Right lobe of liver (tissue), 6 donors: ENCODE results near the gene CENPX. TPM values are rescaled to one million over a fixed set of nuclear protein-coding genes. Genes with fewer than 3 reads are reported as not detected.
A peak's percentile ranks its signal among the peaks of the same experiment; 100 is the strongest.

Experiments used
- ATAC-seq, 4 donors: fragments of 200-7000 bp; cut with Tn5 transposase; one replicate each; pipeline ENCODE4 v1.9.1; 2020; ENCODE audit warnings: mild to moderate bottlenecking in 4 of 4, moderate library complexity in 4 of 4
- DNase-seq, 3 donors: peaks; one replicate each; pipeline ENCODE4 v3.0.0-alpha.2; 2020
- H3K27ac ChIP-seq, 3 donors: fragments of 200-600 bp; one replicate each; pipeline ENCODE4 v1.8.0; 2022
- H3K27me3 ChIP-seq, 2 donors: fragments of 200-600 bp; one replicate each; pipeline ENCODE4 v1.8.0; 2022
- H3K36me3 ChIP-seq, 4 donors: fragments of 200-600 bp; sonication (generic) in 1 of 4; one replicate each; pipeline versions ENCODE4 v1.5.1 to v1.8.0; 2017 to 2022; ENCODE audit warnings: control low read depth in 1 of 4
- H3K4me1 ChIP-seq, 4 donors: fragments of 200-600 bp; sonication (generic) in 1 of 4; one replicate each; pipeline versions ENCODE4 v1.5.1 to v1.8.0; 2017 to 2022; ENCODE audit warnings: control low read depth in 1 of 4
- H3K4me3 ChIP-seq, 3 donors: fragments of 200-600 bp; one replicate each; pipeline ENCODE4 v1.8.0; 2022
- H3K9me3 ChIP-seq, 4 donors: fragments of 200-600 bp; sonication (generic) in 1 of 4; one replicate each; pipeline versions ENCODE4 v1.5.1 to v1.8.0; 2017 to 2022; ENCODE audit warnings: control low read depth in 1 of 4
- CTCF ChIP-seq, 4 donors: fragments of 200-600 bp in 3 of 4; fragments of 450-650 bp in 1 of 4; IDR thresholded peaks; one replicate each; pipeline versions ENCODE4 v1.5.1 to v1.8.0; 2016 to 2022; ENCODE audit warnings: antibody characterized with exemption in 4 of 4, mild to moderate bottlenecking in 2 of 4
- POLR2A ChIP-seq: fragments of 450-650 bp; IDR thresholded peaks from one replicate; pipeline ENCODE4 v1.6.1; 2017; ENCODE audit warnings: antibody characterized with exemption, mild to moderate bottlenecking
- WGBS: methylation state at CpG from one replicate; pipeline ENCODE4 v1.1.6; 2018; ENCODE audit warnings: low coverage, low lambda C conversion rate; ENCODE audit not compliant: insufficient coverage; ENCODE audit errors: missing lambda C conversion rate; 5-methylcytosine and 5-hydroxymethylcytosine counted together
- intact Hi-C, 2 donors: fragments of 100-400 bp; cut with DNase I; formaldehyde crosslinking; loops; one replicate each; pipeline versions ENCODE4 v1.11.2 to v1.14.1; 2022
- total RNA-seq, 6 experiments: library from RNA; depleted of rRNA in 2 of 6; stranded (reverse); fragments of >200 nt in 2 of 6; fragmentation: NEBNext Ultra II Directional in 3 of 6; extraction: Animal tissue kit (Norgen Biotek cat#: 25700) in 3 of 6; gene quantifications; one replicate each; pipeline versions ENCODE4 v1.1.0 to v1.2.4, GENCODE V29; 2016 to 2023
- donor health status: DM: no; HTN: yes; CAD: no.
- donor health status: DM: no; HTN: no; CAD: no.
- donor health status: DM: no; HTN: no; CAD: no.
- donor health status: DM: no; HTN: yes; CAD: no.
- donor health status: DM: no; HTN: yes; CAD: no.

The CENPX gene
- total RNA-seq, 6 experiments from 2014 or later: 27.3 to 81.1 (median 47.8) TPM

- 0% methylated on average over 9 of the region's 96 CpGs for WGBS
- peaks cover 0 to 33% (median 13%) of the 10 kb centered on the region in 4 donors for H3K4me1 ChIP-seq
- H3K4me3 ChIP-seq: peak within 1 kb of the TSS; percentile 44 to 60 (median 46)
- intact Hi-C loops: loop anchor here (2.0 to 10.0 kb wide), 4 partner anchors 53 to 126 kb away; partner anchors contain the start of gene FASN (in 1 of the 2)
- H3K27ac ChIP-seq: peak within 1 kb of the TSS; percentile 16 to 65 (median 49)
- H3K27me3 ChIP-seq: no peaks in the 10 kb centered on the region
- TF ChIP-seq CTCF (IDR thresholded peaks at IDR 0.05): no peak
- no peak for TF ChIP-seq POLR2A
- DNase-seq (no peak), ATAC-seq (peak in 2 of 4 donors; percentile 0)
- peaks cover 0 to 12% (median 0%) of the 10 kb centered on the region in 4 donors for H3K36me3 ChIP-seq
- no peaks in the 10 kb centered on the region for H3K9me3 ChIP-seq
Measured at GRCh38 chr17:82031303-82031884, 8.7 kb upstream of the CENPX start, which contains the start of gene RAC3. TSS of gene RAC3 (plus strand) at chr17:82031678. CDS start at chr17:82031762, 84 bp downstream.

- no peaks in the 10 kb centered on the region for H3K9me3 ChIP-seq
- DNase-seq (peak; percentile 91 to 92 (median 92)), ATAC-seq (peak; percentile 72 to 79 (median 78))
- H3K4me3 ChIP-seq: peak overlapping the region; percentile 44 to 60 (median 46)
- H3K4me1 ChIP-seq: peaks cover 0 to 33% (median 16%) of the 10 kb centered on the region in 4 donors
- no CpG with 5 or more reads among the region's 94 CpGs for WGBS
- no peaks in the 10 kb centered on the region for H3K27me3 ChIP-seq
- H3K27ac ChIP-seq: peak overlapping the region; percentile 16 to 65 (median 49)
- peak; percentile 90 to 99 (median 98) for TF ChIP-seq CTCF (IDR thresholded peaks at IDR 0.05)
- TF ChIP-seq POLR2A: peak; percentile 26
- peaks cover 0 to 6% (median 0%) of the 10 kb centered on the region in 4 donors for H3K36me3 ChIP-seq
- intact Hi-C loops: loop anchor here (2.0 to 10.0 kb wide), 4 partner anchors 54 to 127 kb away; partner anchors contain the start of gene FASN (in 1 of the 2)
Measured at GRCh38 chr17:82030470-82031302, 8.0 kb upstream of the CENPX start.

- peaks cover 0 to 32% (median 16%) of the 10 kb centered on the region in 4 donors for H3K4me1 ChIP-seq
- no peak for ATAC-seq
Measured at GRCh38 chr17:82029990-82030469, 7.4 kb upstream of the CENPX start.

More at GRCh38 chr17:82029990-82030469, 7.4 kb upstream of the CENPX start:
- Histone ChIP-seq H3K9me3 (no peaks in the 10 kb centered on the region), H3K27me3 (no peaks in the 10 kb centered on the region), H3K4me3 (no peak overlapping the region), H3K36me3 (no peaks in the 10 kb centered on the region), H3K27ac (peak overlapping the region in 1 of 3 donors; percentile 65)
- DNase-seq: no peak
- WGBS: 80% methylated on average over 1 of the region's 31 CpGs
- TF ChIP-seq CTCF (IDR thresholded peaks at IDR 0.05) (no peak), POLR2A (no peak)
- intact Hi-C loops: loop anchor here (2.0 to 10.0 kb wide), 4 partner anchors 55 to 127 kb away; partner anchors contain the start of gene FASN (in 1 of the 2)
